Smooth muscle cell (in vitro differentiated cells): ENCODE measurements around the gene GRK3. TPM values are rescaled to one million over a fixed set of nuclear protein-coding genes. Genes with fewer than 3 reads are reported as not detected.

ENCODE experiments used
- DNase-seq: peaks from one replicate; lab custom pipeline; 2025; ENCODE audit not compliant: unreplicated experiment; lab: John Stamatoyannopoulos, UW
- H2AFZ ChIP-seq: fragments of 200-600 bp; sonication (generic); 2 replicates; pipeline ENCODE4 v1.6.0; 2016; ENCODE audit warnings: antibody characterized with exemption, low read depth, mild to moderate bottlenecking
- H3F3A ChIP-seq: fragments of 200-600 bp; sonication (generic); 2 replicates; pipeline ENCODE4 v1.6.0; 2017; ENCODE audit warnings: antibody characterized with exemption, low read depth
- H3K27ac ChIP-seq: fragments of 200-600 bp; sonication (generic); 2 replicates; pipeline ENCODE4 v1.5.1; 2016; ENCODE audit warnings: low read depth, mild to moderate bottlenecking
- H3K27me3 ChIP-seq: fragments of 200-600 bp; sonication (generic); 2 replicates; pipeline ENCODE4 v1.6.1; 2016; ENCODE audit warnings: low read depth, mild to moderate bottlenecking
- H3K36me3 ChIP-seq: fragments of 200-600 bp; sonication (generic); 2 replicates; pipeline ENCODE4 v1.5.1; 2016; ENCODE audit warnings: low read depth
- H3K4me1 ChIP-seq: fragments of 200-600 bp; sonication (generic); 2 replicates; pipeline ENCODE4 v1.5.1; 2016; ENCODE audit warnings: low read depth
- H3K4me2 ChIP-seq: fragments of 200-600 bp; sonication (generic); 2 replicates; pipeline ENCODE4 v1.6.0; 2016; ENCODE audit warnings: mild to moderate bottlenecking
- H3K4me3 ChIP-seq: fragments of 200-600 bp; sonication (generic); 2 replicates; pipeline ENCODE4 v1.5.1; 2016; ENCODE audit warnings: mild to moderate bottlenecking
- H3K79me2 ChIP-seq: fragments of 200-600 bp; sonication (generic); 2 replicates; pipeline ENCODE4 v1.6.0; 2016; ENCODE audit warnings: low read depth, mild to moderate bottlenecking
- H3K9ac ChIP-seq: fragments of 200-600 bp; sonication (generic); 2 replicates; pipeline ENCODE4 v1.6.0; 2016; ENCODE audit warnings: low read depth
- H3K9me3 ChIP-seq: fragments of 200-600 bp; sonication (generic); replicated peaks from 2 replicates; pipeline ENCODE4 v1.5.1; 2016; ENCODE audit warnings: low read depth
- H4K20me1 ChIP-seq: fragments of 200-600 bp; sonication (generic); 2 replicates; pipeline ENCODE4 v1.6.0; 2016; ENCODE audit warnings: low read depth
- WGBS: methylation state at CpG from one replicate; pipeline ENCODE4 v1.1.7; 2016; ENCODE audit warnings: low lambda C conversion rate; 5-methylcytosine and 5-hydroxymethylcytosine counted together
- polyA plus RNA-seq: library from polyadenylated mRNA; unstranded; fragments of >200 nt; fragmentation: Nextera tagmentation; extraction: Ambion mirVana; gene quantifications from 2 replicates; pipeline ENCODE4 v1.2.1, GENCODE V29; 2016
- total RNA-seq: library from RNA; depleted of rRNA; stranded (reverse); fragments of >200 nt; gene quantifications from 2 replicates; pipeline ENCODE4 v1.2.3, GENCODE V29; 2014
- TF ChIP-seq, protein P1 (sequence below): fragments of 200-600 bp; sonication (generic); IDR thresholded peaks from 2 replicates; pipeline ENCODE4 v1.5.1; 2017; ENCODE audit warnings: borderline replicate concordance, mild to moderate bottlenecking, antibody characterized with exemption; ENCODE audit not compliant: insufficient read depth, poor library complexity, severe bottlenecking

The GRK3 gene
- total and polyA plus RNA-seq, 2 experiments from 2014 or later = 1.0 to 4.6 TPM

DNA sequence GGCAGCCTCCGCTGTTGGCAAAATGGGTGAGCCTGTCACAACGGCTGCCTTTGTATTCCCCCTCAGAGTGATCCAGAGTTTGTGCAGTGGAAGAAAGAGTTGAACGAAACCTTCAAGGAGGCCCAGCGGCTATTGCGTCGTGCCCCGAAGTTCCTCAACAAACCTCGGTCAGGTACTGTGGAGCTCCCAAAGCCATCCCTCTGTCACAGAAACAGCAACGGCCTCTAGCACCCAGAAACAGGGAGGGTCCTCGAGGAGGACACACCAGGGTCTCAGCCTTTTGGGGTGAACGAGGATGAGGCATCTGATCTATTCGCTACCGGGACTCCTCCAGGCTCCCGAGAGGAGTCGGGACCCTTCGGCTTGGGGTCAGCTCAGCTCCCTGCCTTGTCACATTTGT lies 157.7 kb downstream of the GRK3 start:
- Histone ChIP-seq H3F3A (peaks cover 6% of the 10 kb centered on the region), H3K36me3 (no peaks in the 10 kb centered on the region), H3K27me3 (no peaks in the 10 kb centered on the region), H3K9me3 (no peaks in the 10 kb centered on the region), H3K79me2 (no peaks in the 10 kb centered on the region), H3K4me3 (no peak overlapping the region), H2AFZ (no peak overlapping the region), H3K4me2 (no peak overlapping the region), H4K20me1 (no peaks in the 10 kb centered on the region), H3K4me1 (no peaks in the 10 kb centered on the region), H3K27ac (no peak overlapping the region), H3K9ac (no peak overlapping the region)
- WGBS = 96% methylated on average over 16 of the region's 16 CpGs
- TF ChIP-seq, protein P1, sequence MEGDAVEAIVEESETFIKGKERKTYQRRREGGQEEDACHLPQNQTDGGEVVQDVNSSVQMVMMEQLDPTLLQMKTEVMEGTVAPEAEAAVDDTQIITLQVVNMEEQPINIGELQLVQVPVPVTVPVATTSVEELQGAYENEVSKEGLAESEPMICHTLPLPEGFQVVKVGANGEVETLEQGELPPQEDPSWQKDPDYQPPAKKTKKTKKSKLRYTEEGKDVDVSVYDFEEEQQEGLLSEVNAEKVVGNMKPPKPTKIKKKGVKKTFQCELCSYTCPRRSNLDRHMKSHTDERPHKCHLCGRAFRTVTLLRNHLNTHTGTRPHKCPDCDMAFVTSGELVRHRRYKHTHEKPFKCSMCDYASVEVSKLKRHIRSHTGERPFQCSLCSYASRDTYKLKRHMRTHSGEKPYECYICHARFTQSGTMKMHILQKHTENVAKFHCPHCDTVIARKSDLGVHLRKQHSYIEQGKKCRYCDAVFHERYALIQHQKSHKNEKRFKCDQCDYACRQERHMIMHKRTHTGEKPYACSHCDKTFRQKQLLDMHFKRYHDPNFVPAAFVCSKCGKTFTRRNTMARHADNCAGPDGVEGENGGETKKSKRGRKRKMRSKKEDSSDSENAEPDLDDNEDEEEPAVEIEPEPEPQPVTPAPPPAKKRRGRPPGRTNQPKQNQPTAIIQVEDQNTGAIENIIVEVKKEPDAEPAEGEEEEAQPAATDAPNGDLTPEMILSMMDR = no peak
- no peak for DNase-seq

DNA sequence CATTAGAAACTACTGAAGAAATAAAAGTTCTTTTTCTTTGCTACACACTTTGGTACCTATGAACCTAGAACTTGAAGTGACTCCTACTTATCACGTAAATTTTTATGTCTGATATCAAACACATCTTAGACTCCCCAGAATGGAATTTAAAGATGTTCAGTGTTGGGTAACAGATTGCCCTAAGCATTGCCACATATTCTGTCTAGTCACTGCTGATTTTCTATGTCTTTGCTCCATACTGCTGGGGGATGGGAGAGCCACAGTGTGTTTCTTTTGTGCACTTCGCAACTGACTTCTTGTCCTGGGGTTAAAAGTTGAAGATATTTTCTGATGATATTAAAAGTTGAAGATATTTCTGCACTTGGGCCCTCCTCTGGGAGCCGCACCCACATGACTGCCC lies 158.2 kb downstream of the GRK3 start:
- H2AFZ ChIP-seq = no peak overlapping the region
- WGBS = 91% methylated on average over 3 of the region's 3 CpGs
- no peaks in the 10 kb centered on the region for H3K36me3 ChIP-seq
- no peaks in the 10 kb centered on the region for H3K79me2 ChIP-seq
- H3K4me1 ChIP-seq = no peaks in the 10 kb centered on the region
- H3K4me2 ChIP-seq = no peak overlapping the region
- H3F3A ChIP-seq = peaks cover 6% of the 10 kb centered on the region
- H3K4me3 ChIP-seq = no peak overlapping the region
- H4K20me1 ChIP-seq = no peaks in the 10 kb centered on the region
- H3K9ac ChIP-seq = no peak overlapping the region
- TF ChIP-seq, protein P1 = no peak
- no peak overlapping the region for H3K27ac ChIP-seq
- no peaks in the 10 kb centered on the region for H3K27me3 ChIP-seq
- DNase-seq = no peak
- H3K9me3 ChIP-seq = no peaks in the 10 kb centered on the region

DNA sequence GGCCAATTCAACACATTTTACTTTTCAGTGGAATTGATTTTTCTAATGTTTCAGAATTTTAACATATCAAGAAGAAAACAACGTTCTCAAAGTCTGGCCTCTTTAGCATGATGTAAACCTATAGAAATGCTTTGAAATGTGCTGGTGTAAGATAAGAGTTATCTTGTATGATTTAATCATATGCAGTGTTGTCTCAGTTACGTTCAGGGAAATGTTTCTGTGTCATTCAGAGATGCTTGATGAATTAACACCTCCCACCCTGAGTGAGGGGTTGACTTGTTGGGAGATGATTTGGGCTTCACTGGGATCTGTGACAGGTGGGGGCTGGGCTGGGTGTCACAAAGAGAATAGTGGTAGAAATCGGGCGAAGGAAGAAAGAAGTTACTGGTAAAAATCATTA lies 161.8 kb downstream of the GRK3 start:
- H4K20me1 ChIP-seq = no peaks in the 10 kb centered on the region
- DNase-seq = no peak
- no peak overlapping the region for H3K9ac ChIP-seq
- no peaks in the 10 kb centered on the region for H3K9me3 ChIP-seq
- no peaks in the 10 kb centered on the region for H3K27me3 ChIP-seq
- no peak overlapping the region for H3K4me3 ChIP-seq
- no peak overlapping the region for H2AFZ ChIP-seq
- H3K4me2 ChIP-seq = peak overlapping the region; percentile 38
- 37% methylated on average over 4 of the region's 4 CpGs for WGBS
- TF ChIP-seq, protein P1 = no peak
- H3K79me2 ChIP-seq = no peaks in the 10 kb centered on the region
- no peaks in the 10 kb centered on the region for H3K36me3 ChIP-seq
- no peaks in the 10 kb centered on the region for H3K4me1 ChIP-seq
- H3K27ac ChIP-seq = no peak overlapping the region
- H3F3A ChIP-seq = peaks cover 6% of the 10 kb centered on the region

DNA sequence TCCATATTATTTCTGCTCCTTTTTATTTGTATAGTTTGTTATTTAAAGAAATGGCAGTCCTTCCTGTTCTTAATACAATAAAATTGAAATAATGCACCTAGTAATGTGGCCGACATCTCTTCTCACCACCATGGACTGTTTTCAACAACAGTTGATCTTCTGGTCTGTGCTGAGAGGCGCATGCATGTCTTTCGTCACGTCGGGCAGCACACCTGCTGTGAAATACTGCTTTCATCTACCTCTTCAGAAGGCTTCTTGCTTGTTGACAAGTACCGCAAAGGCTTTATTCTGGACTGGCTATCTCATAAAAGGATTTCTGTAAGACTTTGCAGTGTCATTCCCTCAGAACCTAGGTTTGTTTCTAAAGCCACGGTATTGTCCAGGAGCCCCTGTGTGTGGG lies 163.6 kb downstream of the GRK3 start:
- Histone ChIP-seq H3F3A (peaks cover 6% of the 10 kb centered on the region), H4K20me1 (no peaks in the 10 kb centered on the region), H3K27me3 (no peaks in the 10 kb centered on the region), H3K4me3 (no peak overlapping the region), H3K9ac (no peak overlapping the region), H3K27ac (no peak overlapping the region), H3K4me2 (no peak overlapping the region), H3K79me2 (no peaks in the 10 kb centered on the region), H3K36me3 (no peaks in the 10 kb centered on the region), H3K9me3 (no peaks in the 10 kb centered on the region), H3K4me1 (no peaks in the 10 kb centered on the region), H2AFZ (no peak overlapping the region)
- TF ChIP-seq, protein P1 = no peak
- DNase-seq = no peak
- 86% methylated on average over 7 of the region's 7 CpGs for WGBS
